Lung microvascular endothelial cell (primary cell): ENCODE measurements around the gene TULP4. TPM values are rescaled to one million over a fixed set of nuclear protein-coding genes. Genes with fewer than 3 reads are reported as not detected.
A peak's percentile ranks its signal among the peaks of the same experiment; 100 is the strongest.
"Not testable (repeated sequence)": the region's sequence is repeated elsewhere in the genome, so short reads cannot be mapped to it uniquely, and the experiment has no call there.

Source experiments
- DNase-seq, 2 donors: peaks; one replicate each; pipeline versions ENCODE4 v3.0.0 to v3.0.0-alpha.2; 2010; ENCODE audit warnings: low read depth in 2 of 2
- total RNA-seq: library from RNA; depleted of rRNA; stranded (reverse); fragments of >200 nt; gene quantifications from 2 replicates; pipeline ENCODE4 v1.2.1, GENCODE V29; 2014

TULP4 gene
- total RNA-seq, 1 donor from 2014 or later: 103 TPM

DNA sequence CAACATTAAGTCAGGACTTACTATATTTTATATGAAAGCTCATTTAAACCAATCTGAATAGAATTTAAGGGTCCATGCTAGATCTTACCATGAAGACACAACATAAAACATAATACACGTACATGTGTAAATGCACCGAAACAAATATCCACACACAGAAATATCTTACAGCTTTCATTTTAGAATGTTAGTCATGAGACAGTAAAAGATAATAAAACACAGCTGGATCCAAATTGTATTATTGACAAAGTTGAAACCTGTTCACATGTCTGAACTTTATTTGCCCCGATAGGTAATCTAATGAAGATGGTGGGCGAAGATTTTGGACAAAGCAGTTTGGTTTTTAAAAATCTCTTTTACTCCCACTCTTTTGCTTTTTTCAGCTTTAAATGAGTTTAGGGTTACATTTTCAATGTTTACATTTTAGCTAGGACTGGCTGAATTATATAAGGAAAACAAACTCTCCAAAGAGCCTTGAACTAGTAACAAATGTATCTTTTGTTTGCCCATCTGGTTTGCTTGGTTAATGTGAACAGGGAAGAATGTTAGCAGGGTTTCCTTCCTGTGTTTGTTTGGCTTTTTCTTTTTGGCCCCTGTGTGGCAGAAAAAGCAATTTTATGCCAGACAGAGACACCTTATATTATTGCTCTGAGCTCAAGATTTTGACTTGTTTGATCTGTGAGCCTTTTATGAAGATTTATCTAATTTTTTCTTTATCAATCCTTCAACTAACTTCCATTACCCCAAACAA lies 242.5 kb downstream of the TULP4 start:
- peak; percentile 69 to 76 for DNase-seq

DNA sequence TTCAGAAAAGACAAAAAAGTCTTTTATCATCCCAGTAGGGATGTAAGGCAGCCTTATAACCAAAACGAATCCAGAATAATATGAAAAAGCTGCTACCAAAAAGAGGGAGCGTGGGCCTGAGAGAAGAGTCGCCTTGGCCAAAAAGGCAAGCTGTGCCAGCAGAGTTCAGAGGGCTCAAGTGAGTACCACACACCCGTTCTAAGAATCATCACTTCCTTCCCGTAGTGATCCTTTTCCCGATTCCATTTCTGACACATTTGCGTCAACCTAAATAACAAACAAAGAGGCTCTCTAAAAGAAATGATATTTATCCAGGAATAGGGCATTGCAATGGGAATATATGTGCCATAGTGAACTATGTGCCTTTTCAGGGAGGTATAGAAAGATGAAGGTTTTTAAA lies 243.8 kb downstream of the TULP4 start:
- DNase-seq: peak in 1 of 2 donors; percentile 85

DNA sequence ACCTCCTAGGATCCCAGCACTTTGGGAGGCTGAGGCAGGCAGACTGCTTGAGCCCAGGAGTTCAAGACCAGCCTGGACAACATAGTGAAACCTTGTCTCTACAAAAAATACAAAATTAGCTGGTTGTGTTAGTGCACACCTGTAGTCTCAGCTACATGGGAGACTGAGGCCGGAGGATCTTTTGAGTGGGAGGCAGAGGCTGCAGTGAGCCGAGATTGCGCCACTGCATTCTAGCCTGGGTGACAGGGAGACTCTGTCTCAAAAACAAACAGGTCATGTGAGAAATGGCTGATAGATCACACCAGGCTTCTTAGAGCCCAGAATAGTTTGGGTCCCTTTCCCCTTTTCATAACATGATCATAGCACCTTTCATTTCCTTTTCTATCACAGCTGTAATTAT lies 244.8 kb downstream of the TULP4 start:
- not testable (repeated sequence) for DNase-seq

DNA sequence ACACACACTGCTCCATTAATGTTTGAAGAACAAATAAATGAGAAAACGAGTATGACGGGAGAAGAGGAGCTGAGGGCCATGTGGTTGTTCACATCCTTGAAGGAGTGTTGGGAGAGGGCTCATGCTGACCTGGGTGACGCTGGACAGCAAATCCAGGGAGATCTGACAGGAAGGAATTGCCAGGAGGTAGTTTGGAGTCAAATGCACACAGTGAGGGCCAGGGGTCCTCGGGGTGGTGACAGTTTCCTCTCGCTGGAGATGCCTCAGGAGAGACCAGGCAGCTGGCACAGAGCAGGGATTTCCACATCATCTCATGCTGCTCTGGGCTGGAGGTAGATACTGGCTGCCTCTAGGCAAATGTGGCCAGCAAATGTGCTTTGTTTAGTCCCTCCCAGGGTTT lies 245.7 kb downstream of the TULP4 start:
- DNase-seq: no peak

DNA sequence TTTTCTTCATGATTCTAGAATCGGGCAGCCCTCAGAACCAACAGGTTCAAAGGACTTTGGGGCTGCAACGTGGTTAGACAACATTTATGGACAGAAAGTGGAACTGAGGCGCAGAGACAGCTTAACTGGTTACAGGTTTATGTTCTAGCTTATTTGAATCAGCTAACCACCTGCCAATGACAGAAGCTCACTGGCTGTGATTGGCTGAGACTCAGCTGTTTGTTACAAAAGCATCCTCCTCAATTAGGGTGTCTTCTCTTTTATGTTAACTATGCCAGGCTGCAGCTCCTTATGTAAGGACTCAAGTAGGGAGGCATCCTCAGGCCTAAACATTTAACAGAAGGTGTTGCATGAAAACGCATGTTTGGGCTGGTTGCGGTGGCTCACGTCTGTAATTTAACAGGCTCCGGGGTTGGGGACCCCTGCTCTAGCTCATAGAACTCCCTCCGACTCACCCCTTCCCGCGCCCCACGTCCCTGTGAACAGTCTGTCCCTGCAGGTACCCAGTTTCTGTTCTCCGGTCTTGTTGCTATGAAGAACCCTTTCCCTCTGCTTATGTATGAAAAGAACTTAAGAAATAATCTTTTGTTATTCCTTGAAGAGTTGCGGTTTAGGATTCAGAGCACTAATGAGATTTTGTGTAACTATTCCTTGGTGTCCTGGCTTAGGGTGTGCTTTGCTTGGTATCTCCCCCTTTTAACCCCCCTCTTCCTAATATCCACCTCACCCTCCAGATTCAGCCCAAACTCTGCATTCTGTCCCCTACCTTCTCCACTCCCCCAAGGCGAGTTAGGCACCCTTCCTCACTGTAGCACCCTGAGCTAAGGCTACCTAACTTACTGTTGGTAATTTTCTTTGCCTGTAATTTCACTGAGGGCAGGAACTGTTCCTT lies 246.4 kb downstream of the TULP4 start:
- DNase-seq: no peak

DNA sequence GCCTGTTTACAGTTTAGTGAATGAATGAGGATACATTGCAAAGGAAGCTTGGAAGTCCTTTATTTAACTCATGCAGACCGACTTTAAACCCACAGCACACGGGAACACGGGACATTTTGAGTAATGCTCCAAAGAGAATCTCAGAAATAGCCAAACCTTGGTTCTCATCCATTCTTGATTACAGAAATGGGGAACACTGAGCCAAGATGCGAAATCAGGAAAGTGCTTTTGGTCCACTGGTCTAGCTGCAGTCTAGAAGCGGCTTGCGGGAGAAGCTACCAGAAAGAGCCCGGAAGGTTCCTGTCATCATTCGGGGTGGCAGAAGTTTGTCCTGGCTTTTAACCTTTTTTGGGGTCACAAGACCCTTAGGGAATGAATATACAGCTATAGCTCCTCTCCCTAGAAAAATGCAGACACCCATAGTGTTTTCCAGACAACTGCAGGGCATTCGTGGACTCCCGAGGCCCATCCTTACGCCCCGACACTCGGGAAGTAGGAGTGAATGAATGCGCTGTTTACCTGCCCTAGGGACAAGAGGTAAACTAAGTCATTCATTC lies 247.2 kb downstream of the TULP4 start:
- DNase-seq: no peak

DNA sequence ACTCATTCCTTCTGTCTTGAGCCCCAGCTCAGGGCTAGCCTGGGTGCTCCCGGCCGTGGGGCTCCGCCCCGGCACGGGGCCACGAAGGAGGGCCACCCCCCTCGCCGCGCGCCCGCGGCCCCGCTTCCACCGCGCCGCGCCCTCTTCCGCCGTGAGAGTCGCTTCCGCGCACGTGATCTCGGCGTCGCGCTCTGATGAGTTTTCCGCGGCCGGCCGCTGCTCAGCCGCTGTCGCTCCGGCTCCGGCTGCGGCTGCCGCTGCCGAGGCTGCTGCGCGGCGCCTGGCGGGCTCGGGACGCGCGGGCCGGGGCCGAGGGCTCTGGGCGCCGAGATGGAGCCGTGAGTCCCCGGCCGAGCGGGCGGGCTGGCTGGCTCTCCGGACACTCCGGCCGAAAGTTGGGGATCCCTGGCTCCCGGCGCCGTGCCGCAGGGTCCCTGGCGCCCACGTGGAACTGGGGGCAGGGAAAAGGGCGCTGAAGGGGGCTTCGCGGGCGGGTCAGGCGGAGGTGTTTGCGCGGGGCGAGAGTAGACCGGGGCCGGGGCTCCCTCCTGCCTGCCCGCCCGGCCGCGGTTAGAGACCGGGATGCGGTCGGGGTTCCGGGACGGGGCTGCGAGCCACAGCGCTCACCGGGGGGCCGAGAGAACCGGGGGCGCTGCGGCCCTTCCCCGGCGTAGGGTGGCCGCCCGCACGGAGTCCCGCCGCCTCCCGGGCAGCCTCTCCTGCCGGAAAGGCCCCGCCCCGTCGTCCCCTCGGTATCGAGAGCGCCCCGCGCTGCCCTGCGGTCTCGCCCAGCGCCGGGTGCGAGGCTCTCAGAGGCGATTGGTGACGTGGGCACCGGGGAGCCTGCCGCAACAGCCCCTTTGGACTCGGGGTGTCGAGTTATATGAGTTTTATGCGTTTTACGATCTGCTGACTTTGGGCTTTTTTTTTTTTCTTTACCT lies 247.9 kb downstream of the TULP4 start, which contains the start of gene TMEM181:
TMEM181 (plus strand) TSS at position 197 of the 941 bp plus-strand sequence; CDS start at position 331, 134 bp downstream.
- peak; percentile 87 to 91 for DNase-seq

DNA sequence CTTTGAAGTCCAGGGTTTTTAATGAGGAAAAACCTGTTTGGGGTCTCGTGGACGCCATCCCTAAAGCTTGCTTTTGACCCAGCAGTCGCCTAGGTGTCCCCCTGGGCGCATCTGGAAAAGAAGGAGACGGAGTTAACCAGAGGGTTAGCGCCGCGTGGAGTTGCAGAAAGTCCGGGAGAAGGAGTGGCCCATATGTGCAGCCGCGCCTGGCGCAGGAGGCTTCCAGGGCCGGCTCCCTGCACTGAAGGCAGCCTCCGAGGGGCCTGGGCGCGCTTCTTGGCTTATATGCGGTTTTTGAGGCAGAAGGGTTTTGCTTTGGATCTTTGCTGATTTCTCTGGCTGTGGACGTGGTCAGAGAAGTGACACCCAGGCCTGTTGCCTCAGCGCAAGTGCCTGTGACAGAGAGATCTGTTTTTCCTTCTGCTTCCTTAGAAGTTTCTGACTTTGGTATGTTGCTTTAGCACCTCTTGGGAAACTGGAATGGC lies 248.6 kb downstream of the TULP4 start:
- DNase-seq: peak in 1 of 2 donors; percentile 34

Other genes starting within 250 kb of the TULP4 start
- 7.8 and 13.9 TPM in 2 replicates for gene SERAC1, start 144.2 kb upstream of the TULP4 start, total RNA-seq
- gene GTF2H5, start 144.1 kb upstream of the TULP4 start, total RNA-seq: 3.5 and 4.0 TPM in 2 replicates
- 28.3 and 48.2 TPM in 2 replicates for gene TMEM181, start 247.6 kb downstream of the TULP4 start, total RNA-seq